Measurements from ENCODE around the gene NPFF.

The NPFF gene

GRCh38 chr12:53539526-53539925, 32.2 kb upstream of the NPFF start:
- TF ChIP-seq CTCF (conservative IDR thresholded peaks at IDR 0.05; ENCODE audit: low read depth, low read length) = no peak
- no peak overlapping the region for H3K4me3 ChIP-seq (ENCODE audit: low read length)
- no peak for DNase-seq (ENCODE audit: low read depth)

GRCh38 chr12:53538209-53538689, 31.0 kb upstream of the NPFF start:
- no peak for DNase-seq (ENCODE audit: low read depth)
- TF ChIP-seq CTCF (conservative IDR thresholded peaks at IDR 0.05; ENCODE audit: low read depth, low read length) = no peak
- no peak overlapping the region for H3K4me3 ChIP-seq (ENCODE audit: low read length)

GRCh38 chr12:53536962-53537361, 29.7 kb upstream of the NPFF start:
- DNase-seq (ENCODE audit: low read depth) = no peak
- TF ChIP-seq CTCF (conservative IDR thresholded peaks at IDR 0.05; ENCODE audit: low read depth, low read length) = no peak
- H3K4me3 ChIP-seq (ENCODE audit: low read length) = no peak overlapping the region

GRCh38 chr12:53533471-53533870, 26.2 kb upstream of the NPFF start:
- no peak overlapping the region for H3K4me3 ChIP-seq (ENCODE audit: low read length)
- peak; percentile 78 for DNase-seq (ENCODE audit: low read depth)
- TF ChIP-seq CTCF (conservative IDR thresholded peaks at IDR 0.05; ENCODE audit: low read depth, low read length) = no peak

GRCh38 chr12:53532524-53533445, 25.5 kb upstream of the NPFF start:
- H3K4me3 ChIP-seq (ENCODE audit: low read length) = no peak overlapping the region
- no peak for DNase-seq (ENCODE audit: low read depth)
- TF ChIP-seq CTCF (conservative IDR thresholded peaks at IDR 0.05; ENCODE audit: low read depth, low read length) = no peak

- no peak overlapping the region for H3K4me3 ChIP-seq (ENCODE audit: low read length)
- no peak for TF ChIP-seq CTCF (conservative IDR thresholded peaks at IDR 0.05; ENCODE audit: low read depth, low read length)
- DNase-seq (ENCODE audit: low read depth) = no peak
Measured at GRCh38 chr12:53532021-53532420, 24.7 kb upstream of the NPFF start.

- DNase-seq (ENCODE audit: low read depth) = no peak
- no peak overlapping the region for H3K4me3 ChIP-seq (ENCODE audit: low read length)
- TF ChIP-seq CTCF (conservative IDR thresholded peaks at IDR 0.05; ENCODE audit: low read depth, low read length) = no peak
Measured at GRCh38 chr12:53530920-53531319, 23.6 kb upstream of the NPFF start.

Data from retinal pigment epithelial cell (primary cell).